Measurements from ENCODE around the gene TRPM5. TPM values are rescaled to one million over a fixed set of nuclear protein-coding genes. Genes with fewer than 3 reads are reported as not detected.
"Not testable (repeated sequence)": the region's sequence is repeated elsewhere in the genome, so short reads cannot be mapped to it uniquely, and the experiment has no call there.

Gene TRPM5, protein sequence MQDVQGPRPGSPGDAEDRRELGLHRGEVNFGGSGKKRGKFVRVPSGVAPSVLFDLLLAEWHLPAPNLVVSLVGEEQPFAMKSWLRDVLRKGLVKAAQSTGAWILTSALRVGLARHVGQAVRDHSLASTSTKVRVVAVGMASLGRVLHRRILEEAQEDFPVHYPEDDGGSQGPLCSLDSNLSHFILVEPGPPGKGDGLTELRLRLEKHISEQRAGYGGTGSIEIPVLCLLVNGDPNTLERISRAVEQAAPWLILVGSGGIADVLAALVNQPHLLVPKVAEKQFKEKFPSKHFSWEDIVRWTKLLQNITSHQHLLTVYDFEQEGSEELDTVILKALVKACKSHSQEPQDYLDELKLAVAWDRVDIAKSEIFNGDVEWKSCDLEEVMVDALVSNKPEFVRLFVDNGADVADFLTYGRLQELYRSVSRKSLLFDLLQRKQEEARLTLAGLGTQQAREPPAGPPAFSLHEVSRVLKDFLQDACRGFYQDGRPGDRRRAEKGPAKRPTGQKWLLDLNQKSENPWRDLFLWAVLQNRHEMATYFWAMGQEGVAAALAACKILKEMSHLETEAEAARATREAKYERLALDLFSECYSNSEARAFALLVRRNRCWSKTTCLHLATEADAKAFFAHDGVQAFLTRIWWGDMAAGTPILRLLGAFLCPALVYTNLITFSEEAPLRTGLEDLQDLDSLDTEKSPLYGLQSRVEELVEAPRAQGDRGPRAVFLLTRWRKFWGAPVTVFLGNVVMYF (N-terminal part only)
- not detected for total RNA-seq (ENCODE audit: insufficient read depth, low replicate concordance)

DNA sequence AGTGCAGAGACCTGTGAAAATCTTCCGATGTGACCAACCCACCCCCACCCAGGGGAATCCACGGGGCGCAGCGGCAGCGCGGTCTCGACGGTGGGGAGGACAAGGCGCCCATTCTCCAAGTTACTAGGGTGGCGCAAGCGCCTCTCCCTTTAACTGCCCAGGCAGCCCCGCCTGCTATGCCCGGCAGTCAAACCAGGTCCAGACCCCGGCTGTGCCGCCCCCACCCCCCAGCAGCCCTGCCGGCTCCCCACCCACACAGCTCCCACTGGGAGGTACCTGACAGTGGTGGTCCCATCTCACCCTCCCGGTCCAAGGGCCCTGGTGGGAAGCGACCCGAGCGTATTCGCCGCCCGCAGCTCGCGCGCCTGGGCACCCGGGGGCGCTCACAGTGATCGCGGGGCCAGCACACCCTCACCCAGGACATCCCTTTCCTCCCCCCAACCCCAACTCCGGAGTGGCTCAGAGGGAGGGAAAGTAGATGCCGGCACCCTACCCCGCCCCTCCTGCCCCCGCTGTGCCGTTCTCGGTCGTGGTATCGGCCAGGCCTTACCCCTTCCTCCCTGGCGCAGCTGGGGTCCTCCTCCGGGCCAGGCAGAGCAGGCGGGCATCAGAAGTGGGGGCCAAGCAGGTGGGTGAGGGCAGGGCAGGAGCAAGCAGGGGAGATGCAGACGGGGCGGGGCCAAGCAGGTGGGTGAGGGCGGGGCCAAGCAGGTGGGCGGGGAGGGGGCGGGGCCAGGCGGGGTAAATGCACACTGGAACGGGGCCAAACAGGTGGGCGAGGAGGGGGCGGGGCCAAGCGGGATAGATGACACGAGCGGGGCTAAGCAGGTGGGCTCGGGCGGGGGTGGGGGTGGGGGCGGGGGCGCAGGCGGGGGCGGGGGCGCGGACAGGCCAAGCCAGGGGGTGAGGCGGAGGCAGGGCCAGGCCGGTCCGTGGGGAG, at the start of gene TRPM5:
TSS of gene TRPM5 (minus strand) at position 634 of the 940 bp plus-strand sequence. CDS start 21,478 bp downstream, outside the sequence.
- DNase-seq (ENCODE audit: low spot score) = no peak

DNA sequence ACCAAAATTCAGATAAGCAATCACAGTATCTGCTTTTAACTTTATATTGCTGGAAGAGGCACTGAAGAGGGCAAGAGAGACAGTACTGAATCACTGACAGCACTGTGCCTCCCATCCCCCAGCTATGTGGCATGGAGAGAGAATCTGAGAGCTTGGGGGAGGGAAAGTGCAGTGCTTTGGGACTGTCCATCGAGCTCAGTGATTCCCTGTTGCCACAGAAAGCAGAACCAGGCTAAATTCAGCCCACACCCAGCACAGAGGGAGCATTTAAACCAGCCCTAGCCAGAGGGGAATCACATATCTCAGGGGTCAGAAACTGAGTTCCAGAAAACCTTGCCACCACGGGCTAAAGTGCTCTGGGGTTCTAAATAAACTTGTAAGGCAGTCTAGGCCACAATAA, 44.8 kb upstream of the TRPM5 start:
- DNase-seq (ENCODE audit: low spot score) = no peak

DNA sequence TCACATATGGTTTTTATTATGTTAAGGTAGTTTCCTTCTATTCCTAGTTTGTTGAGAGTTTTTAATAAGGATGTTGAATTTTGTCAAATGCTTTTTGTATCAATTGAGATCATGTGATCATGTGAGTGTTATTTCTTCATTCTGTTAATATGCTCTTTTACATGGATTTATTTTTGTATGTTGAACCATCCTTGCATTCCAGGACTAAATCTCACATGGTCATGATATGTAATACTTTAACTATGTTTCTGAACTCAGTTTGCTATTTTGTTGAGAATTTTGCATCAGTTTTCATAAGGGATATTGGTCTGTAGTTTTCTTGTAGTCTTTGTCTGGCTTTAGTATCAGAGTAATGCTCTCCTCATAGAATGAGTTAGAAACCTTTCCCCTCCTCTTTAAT, 43.7 kb upstream of the TRPM5 start:
- no peak for DNase-seq (ENCODE audit: low spot score)

DNA sequence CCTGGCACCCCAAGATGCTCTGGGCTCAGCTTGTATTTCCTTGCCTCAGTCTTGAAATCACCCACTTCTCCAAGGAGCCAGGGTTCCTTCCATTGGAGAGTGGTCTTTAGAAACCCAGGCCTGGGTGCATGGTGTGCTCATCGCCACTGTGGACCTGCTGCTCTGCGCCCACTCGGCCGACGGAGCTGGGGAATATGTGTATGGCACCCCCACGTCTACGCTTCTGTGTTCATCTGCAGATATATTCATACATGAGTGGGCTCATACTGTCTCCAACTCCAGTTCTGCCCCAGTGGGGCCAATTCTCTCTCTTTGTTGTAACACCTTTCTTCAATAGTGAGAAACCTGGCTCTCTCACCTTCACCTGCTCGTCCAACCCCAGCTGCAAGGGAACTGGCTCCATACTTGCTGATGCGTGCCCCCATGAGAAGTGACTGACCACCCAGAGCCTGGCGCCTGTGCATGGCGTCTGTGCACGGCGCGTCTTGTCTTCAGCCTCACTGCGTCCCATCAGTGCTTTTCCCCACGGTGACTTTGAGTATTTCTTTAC, 40.3 kb upstream of the TRPM5 start:
- DNase-seq (ENCODE audit: low spot score) = no peak

DNA sequence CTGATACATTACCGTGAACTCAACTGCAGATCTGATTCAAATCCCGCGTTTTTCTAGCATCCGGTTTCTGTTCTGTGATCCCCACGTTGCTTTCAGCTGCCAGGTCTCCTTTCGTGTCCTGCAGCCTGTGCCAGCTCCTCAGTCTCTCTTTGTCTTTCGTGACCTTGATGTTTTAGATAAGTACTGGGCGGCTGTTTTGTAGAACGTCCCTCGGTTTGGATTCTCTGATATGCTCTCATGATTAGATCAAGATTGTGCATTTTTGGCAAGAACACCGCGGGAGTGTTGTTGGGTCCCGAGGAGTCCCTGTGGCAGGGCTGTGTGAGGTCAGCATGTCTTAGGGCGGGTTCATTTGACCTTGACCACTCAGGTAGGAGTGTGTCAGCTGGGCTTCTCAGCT, 39.1 kb upstream of the TRPM5 start:
- no peak for DNase-seq (ENCODE audit: low spot score)

DNA sequence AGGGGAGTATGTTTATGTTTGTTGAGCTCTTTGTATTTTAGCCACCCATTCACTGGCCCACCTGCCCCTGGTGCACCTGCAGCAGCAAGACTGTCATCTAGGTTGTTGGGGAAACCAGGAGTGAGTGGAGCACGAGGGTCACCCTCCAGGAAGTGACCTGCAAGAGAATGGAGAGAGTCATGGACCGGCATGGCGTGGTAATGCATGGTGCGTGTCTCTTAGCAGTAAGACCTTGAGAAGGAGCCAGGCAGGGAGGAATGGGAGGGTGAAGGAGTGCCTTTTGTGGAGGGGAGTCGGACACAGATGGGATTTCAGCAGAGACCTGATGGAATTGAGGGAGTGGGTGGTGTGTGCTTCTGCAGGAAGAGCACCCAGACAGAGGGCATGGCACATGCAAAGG, 38.4 kb upstream of the TRPM5 start:
- DNase-seq (ENCODE audit: low spot score) = no peak

DNA sequence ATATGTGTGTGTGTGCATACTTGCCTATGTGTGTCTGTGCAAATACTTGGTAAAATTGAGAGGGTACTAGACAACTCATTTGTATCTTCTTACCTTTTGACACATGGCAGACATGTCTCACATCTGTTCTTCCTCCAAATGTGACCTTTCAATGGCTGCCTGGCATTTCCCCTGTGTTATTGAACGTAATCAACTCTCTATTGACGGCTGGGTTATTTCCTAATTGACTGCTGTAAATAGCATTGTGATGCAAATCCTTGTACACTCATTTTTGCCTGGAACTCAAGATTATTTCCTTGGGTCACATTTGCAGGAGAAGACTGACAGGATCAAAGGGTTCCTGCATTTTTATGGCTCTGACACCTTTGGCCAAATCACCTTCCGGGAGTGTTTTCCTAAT, 37.9 kb upstream of the TRPM5 start:
- no peak for DNase-seq (ENCODE audit: low spot score)

DNA sequence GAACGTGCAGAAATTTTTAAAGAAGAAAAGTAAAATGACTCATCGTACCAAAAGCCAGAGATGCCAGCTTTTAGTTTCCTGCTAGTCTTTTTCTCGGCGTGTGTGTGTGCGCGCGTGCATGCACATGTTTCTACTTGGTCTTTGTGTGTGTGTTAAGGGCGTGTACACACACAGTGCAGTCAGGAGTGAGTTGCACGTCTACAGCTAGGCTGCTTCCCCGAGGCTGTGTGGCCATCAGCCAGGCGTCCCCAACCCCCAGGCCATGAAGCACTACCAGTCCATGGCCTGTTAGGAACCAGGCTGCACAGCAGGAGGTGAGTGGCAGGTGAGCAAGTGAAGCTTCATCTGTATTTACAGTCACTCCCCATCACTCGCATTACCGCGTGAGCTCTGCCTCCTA, 36.9 kb upstream of the TRPM5 start:
- DNase-seq (ENCODE audit: low spot score) = no peak

DNA sequence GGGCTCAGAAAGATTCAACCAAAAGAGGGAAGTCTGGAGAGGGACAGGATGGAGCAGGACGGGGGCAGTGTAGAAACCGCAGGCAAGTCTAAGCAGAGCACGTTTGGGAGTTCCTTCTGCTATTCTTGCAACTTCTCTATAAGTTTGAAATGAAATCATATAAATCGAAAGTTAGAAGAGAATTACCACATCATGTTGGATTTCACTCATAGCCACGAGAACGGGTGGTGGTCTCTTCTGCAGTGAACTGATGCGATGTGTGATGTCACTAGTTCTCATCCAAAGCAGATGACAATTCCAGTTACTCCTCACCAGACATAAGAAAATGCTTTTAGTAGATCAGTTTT, 36.5 kb upstream of the TRPM5 start:
- DNase-seq (ENCODE audit: low spot score) = peak; percentile 13

DNA sequence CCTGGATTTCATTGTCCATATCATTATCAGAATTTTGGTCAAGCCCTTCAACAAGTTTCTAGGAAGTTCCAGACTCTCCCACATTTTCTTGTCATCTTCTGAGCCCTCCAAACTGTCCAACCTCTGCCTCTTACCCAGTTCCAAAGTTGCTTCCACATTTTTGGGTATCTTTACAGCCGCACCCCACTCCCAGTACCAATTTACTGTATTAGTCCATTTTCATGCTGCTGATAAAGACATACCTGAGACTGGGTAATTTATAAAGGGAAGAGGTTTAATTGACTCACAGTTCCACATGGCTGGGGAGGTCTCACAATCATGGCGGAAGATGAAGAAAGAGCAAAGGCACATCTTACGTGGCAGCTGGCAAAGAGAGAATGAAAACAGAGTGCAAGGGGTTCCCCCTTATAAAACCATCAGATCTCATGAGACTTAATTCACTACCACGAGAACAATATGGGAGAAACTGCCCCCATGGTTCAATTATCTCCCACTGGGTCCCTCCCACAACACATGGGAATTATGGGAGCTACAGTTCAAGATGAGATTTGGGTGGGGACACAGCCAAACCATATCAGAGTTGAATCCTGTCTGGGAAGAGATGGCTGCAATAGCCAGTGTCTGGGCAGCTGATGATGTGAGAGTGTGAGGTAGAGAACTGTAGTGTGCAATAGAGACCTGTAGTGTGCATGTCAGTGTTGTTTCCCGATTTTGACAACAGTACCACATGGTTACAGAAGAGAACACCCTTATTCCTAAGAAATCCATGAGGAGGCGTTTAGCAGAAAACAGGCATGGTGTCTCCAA, 36.0 kb upstream of the TRPM5 start:
- not testable (repeated sequence) for DNase-seq (ENCODE audit: low spot score)

DNA sequence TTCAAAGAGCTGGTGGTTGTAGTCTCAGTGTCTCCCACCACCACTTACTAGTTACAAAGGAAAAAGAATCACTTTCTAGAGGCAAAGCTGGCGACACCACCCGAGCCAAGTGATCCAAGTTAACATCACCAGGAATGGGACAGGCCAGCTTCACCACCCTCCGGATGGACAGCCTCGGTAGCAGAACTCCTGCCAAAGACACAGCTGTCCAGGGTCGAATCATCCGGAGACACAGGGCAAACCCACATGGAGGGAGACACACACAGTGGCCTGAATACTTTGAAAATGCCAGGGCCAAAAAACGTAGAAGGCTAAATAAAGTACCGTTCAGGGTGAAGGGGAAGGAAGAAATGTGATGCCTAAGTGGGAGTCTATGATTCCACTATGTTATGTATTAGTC, 33.6 kb upstream of the TRPM5 start:
- DNase-seq (ENCODE audit: low spot score) = no peak

DNA sequence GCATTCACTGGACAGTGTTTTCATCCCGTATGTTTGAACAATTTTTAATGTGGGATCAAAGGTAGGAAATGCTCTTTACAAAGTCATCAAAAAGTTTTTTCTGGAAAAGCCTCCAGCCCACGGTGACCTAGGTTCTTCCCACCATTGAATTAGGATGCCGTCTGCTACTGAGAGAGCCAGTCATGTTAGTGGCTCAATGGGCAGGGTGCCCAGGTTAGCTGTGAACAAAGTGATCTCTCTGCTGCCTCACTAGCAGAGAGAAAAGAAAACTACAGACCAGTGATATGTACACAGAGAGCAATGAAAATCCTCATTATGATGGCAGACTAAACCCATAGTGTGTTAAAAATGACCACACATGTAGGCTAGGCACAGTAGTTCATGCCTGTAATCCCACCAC, 32.9 kb upstream of the TRPM5 start:
- no peak for DNase-seq (ENCODE audit: low spot score)

DNA sequence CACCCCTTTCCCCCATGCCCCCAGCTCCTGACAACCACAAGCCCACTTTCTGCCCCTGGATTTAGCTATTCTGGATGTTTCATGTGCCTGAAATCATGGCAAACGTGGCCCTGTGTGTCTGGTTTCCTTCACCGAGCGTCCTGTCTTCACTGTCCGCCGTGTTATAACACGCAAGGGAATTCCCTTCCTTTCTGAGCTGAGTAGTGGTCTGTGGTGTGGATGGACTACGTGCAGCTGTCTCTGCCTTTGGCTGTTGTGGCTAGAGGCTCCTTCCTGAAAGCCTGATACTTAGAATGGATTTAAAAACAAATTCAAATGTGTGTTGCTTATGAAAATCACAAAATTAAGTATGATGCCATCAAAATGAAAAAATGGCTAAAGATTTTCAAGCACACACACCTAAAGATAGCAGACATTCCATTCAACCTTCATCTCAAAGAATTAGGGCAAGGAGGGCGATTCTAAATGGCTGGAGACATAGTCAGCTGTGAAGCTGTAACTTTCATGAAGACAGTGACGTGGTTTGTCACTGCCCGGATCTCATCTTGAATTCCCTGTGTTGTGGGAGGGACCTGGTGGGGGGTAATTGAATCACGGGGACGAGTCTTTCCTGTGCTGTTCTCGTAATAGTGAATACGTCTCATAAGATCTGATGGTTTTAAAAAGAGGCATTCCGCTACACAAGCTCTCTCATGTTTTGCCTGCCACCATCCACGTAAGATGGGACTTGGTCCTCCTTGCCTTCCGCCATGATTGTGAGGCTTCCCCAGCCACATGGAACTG, 31.0 kb upstream of the TRPM5 start:
- DNase-seq (ENCODE audit: low spot score) = peak; percentile 49

DNA sequence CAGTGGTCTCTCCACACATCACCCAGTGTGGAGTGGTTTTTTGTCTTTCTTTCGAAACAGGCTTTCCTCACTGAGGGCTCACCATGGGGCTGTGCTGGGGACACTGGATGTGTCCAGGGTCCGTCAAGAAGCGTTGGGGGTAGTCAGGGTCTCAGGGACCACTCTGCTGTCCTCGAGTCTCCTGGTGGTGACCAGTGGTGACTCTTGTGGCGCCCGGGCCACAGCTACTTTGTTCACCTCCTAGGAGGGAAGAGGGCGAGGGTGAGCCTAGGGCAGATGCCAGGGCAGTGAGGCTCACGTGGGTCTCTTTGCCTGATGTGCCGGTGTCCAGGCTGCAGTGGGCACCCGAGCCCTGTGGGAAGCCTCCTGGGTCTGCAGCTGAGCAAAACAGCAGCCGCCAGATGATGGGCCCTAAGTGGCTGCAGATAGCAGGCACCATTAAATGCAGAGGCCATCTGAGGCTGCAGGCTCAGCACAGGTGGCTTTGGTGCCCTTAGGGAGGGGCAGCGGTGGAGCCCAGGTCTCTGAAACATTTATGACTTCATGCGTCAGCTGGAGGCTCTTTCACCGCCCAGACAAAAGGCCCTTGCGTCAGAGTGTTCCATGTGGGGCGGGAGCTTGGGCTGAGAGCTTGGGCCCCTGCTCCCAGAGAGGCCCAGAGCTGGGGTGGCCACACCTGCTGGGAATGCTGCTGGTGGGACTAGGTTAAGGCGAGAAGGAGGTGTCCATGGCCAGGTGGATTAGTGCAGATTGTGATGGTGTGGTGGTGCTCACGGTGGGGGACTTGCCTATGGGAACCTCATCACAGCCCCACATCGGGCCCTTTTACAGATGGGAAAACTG, 30.0 kb upstream of the TRPM5 start:
- peak; percentile 14 for DNase-seq (ENCODE audit: low spot score)

DNA sequence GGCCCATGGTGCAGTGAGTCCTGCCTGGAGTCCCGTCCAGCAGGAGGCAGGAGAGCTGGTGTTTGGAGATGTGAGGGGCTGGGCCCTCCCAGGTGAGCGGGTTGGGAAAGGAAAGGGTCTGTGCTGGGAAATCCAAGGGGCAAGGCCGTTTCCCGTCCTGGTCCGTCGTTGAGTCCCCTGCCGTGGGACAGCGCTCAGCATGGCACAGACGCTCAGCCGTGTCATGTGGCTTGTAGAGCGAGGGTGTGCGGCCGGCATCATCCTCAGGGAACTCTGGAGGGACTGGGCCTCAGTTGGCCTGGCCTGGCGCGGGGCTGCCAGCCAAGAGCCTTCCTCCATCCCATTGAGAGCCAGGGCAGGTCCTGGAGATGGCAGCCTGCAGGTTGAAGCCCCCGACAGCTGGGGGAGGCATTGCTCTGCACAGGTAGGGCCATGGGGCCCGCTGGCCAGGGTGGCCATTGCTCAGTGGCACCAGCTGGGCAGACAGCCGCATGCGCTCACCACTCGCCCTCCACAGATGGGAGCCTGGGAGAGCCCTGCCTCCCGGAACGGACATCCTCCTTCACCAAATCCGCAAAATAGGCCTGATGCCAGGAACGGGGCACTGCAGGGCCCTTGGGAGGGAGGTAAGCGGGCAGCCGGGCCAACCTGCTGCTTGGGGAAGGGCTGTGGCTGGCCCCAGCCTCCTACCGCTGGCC, 29.2 kb upstream of the TRPM5 start:
- DNase-seq (ENCODE audit: low spot score) = no peak

DNA sequence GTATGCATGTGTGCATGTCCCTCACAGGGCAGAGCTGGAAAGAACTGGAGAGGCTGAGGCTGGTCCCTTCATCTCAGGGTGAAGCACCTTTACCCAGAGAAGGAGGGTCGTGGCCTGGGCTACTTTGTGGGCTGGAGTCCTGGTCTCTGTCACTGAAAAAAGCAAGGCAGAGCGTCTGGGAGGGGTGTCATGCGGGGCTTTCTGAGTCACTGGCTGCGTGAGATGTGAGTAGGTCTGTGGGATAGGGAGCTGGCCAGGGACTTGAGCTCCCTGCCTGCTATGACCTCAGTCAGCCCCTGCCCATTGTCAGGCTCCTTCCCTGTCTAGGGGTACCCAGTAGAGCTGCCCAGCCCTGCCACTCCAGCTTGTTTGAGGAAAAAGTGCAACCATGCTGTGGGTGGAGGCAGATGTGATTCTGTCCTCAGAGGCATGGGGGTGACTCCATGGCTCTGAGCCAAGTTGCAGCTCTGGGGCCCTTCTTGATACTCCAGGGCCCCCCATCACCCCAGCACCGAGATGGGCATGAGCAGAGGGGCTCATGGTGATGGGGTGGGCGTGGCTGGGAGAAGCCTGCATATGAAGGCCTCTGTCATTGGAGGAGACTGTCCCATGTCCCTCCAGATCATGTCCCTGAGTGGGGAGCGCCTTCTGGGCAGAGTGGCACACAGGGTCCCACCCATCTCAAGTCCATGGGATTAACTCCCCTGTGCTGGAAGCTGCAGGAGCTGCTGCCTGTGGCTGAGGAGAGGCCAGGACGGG, 28.3 kb upstream of the TRPM5 start:
- DNase-seq (ENCODE audit: low spot score) = no peak

DNA sequence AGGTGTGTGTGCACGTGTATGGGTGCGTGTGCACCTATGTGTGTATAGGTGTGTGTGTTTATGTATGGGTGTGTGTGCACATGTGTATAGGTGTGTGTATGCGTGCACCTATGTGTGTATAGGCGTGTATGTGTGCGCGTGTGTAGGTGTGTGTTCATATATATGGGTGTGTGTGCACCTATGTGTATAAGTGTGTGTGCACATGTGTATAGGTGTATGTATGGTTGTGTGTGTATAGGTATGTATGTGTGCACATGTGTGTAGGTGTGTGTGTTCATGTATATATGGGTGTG, 27.4 kb upstream of the TRPM5 start:
- no peak for DNase-seq (ENCODE audit: low spot score)

Data from umbilical cord (tissue), 2 donors.